Esophagus squamous epithelium (tissue), 4 donors: Measurements from ENCODE around the gene PDGFD.

ENCODE experiments used
- POLR2A ChIP-seq, 4 donors: fragments of 450-650 bp; IDR thresholded peaks; one replicate each; pipeline ENCODE4 v1.6.1; 2017; ENCODE audit warnings: antibody characterized with exemption in 4 of 4, mild to moderate bottlenecking in 4 of 4, moderate library complexity in 3 of 4
- TF ChIP-seq, protein P1 (sequence below), 6 experiments: fragments of 450-650 bp in 4 of 6; fragments of 200-600 bp in 2 of 6; sonication (generic) in 2 of 6; IDR thresholded peaks; one replicate each; pipeline ENCODE4 v1.5.1; 2016 to 2019; ENCODE audit warnings: antibody characterized with exemption in 6 of 6, mild to moderate bottlenecking in 4 of 6, moderate library complexity in 4 of 6

DNA sequence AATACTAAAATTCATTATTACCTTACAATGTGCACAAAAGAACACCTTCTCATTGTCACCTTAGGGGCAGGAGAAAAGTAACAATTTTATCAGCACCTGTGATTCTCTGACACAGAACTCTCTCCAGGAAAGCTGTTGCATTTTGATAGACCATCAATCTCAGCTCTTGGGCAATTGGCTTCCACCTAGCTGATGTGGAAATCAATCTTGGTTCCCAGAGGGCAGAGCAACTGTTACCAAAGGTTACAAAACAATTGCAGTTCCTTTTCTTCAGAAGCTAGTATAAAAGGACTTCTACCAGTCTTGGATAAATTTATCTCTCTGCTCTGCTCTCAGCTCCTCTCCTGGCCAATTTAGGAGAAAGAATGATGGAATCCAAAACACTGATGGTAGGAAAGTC is 285.3 kb downstream of the PDGFD start:
- TF ChIP-seq, protein P1, sequence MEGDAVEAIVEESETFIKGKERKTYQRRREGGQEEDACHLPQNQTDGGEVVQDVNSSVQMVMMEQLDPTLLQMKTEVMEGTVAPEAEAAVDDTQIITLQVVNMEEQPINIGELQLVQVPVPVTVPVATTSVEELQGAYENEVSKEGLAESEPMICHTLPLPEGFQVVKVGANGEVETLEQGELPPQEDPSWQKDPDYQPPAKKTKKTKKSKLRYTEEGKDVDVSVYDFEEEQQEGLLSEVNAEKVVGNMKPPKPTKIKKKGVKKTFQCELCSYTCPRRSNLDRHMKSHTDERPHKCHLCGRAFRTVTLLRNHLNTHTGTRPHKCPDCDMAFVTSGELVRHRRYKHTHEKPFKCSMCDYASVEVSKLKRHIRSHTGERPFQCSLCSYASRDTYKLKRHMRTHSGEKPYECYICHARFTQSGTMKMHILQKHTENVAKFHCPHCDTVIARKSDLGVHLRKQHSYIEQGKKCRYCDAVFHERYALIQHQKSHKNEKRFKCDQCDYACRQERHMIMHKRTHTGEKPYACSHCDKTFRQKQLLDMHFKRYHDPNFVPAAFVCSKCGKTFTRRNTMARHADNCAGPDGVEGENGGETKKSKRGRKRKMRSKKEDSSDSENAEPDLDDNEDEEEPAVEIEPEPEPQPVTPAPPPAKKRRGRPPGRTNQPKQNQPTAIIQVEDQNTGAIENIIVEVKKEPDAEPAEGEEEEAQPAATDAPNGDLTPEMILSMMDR (IDR thresholded peaks at IDR 0.05) = no peak
- TF ChIP-seq POLR2A (IDR thresholded peaks at IDR 0.05) = no peak
